Brain microvascular endothelial cell (primary cell): ENCODE measurements around the gene RCN2.

ENCODE experiments used
- DNase-seq: peaks from one replicate; pipeline ENCODE4 v3.0.0-alpha.2; 2020
- H3K27ac ChIP-seq: fragments of 250-450 bp; sonication (Bioruptor Pico); 2 replicates; pipeline ENCODE4 v1.5.1; 2020; ENCODE audit warnings: mild to moderate bottlenecking, moderate library complexity
- H3K27me3 ChIP-seq: fragments of 250-450 bp; sonication (Bioruptor Pico); replicated peaks from 2 replicates; pipeline ENCODE4 v1.5.1; 2020; ENCODE audit warnings: mild to moderate bottlenecking
- H3K36me3 ChIP-seq: fragments of 250-450 bp; sonication (Bioruptor Pico); replicated peaks from 2 replicates; pipeline ENCODE4 v1.5.1; 2020; ENCODE audit warnings: mild to moderate bottlenecking
- H3K4me3 ChIP-seq: 2 replicates; pipeline ENCODE4 v1.5.1; 2011; ENCODE audit warnings: low read depth, mild to moderate bottlenecking, control low read depth, low read length, moderate library complexity
- in situ Hi-C: cut with HindIII; loops from 2 replicates; pipeline ENCODE4 v1.10.0; 2017; ENCODE audit warnings: low sequenced_read_pairs, low pct_ligation_motif_present
- TF ChIP-seq, protein P1 (sequence below): IDR thresholded peaks from 2 replicates; pipeline ENCODE4 v1.5.1; 2011; ENCODE audit warnings: low read depth, mild to moderate bottlenecking, moderate library complexity, low read length, control low read depth, inconsistent platforms; ENCODE audit errors: missing control alignments

RCN2 gene

GRCh38 chr15:76942331-76942730 is 10.8 kb downstream of the RCN2 start:
- DNase-seq = no peak
- Histone ChIP-seq H3K27ac (no peak overlapping the region), H3K27me3 (no peaks in the 10 kb centered on the region), H3K36me3 (peaks cover 10% of the 10 kb centered on the region), H3K4me3 (no peak overlapping the region)
- in situ Hi-C loops = no loop called here
- TF ChIP-seq, protein P1, sequence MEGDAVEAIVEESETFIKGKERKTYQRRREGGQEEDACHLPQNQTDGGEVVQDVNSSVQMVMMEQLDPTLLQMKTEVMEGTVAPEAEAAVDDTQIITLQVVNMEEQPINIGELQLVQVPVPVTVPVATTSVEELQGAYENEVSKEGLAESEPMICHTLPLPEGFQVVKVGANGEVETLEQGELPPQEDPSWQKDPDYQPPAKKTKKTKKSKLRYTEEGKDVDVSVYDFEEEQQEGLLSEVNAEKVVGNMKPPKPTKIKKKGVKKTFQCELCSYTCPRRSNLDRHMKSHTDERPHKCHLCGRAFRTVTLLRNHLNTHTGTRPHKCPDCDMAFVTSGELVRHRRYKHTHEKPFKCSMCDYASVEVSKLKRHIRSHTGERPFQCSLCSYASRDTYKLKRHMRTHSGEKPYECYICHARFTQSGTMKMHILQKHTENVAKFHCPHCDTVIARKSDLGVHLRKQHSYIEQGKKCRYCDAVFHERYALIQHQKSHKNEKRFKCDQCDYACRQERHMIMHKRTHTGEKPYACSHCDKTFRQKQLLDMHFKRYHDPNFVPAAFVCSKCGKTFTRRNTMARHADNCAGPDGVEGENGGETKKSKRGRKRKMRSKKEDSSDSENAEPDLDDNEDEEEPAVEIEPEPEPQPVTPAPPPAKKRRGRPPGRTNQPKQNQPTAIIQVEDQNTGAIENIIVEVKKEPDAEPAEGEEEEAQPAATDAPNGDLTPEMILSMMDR = no peak

GRCh38 chr15:76945494-76946093 is 14.0 kb downstream of the RCN2 start:
- in situ Hi-C loops = no loop called here
- Histone ChIP-seq H3K36me3 (peaks cover 7% of the 10 kb centered on the region), H3K27me3 (no peaks in the 10 kb centered on the region), H3K27ac (no peak overlapping the region), H3K4me3 (no peak overlapping the region)
- TF ChIP-seq, protein P1 = no peak
- DNase-seq = no peak

DNA sequence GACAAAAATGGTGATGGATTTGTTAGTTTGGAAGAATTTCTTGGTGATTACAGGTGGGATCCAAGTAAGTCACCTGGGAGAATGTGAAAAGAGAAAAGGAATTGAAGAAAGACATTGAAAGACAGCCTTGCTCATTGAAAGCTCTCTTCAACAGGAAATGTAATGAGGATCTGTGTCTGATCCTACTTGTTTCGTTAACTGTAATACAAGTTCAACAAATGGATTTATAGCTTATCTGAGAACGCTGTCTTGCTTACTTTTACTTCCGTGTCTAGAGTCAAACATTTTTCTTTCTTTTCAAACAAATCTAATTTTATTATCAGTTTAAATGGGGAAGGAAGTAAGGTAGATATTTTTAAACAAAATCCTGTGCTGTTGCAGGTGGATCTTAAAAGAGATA is 15.9 kb downstream of the RCN2 start:
- DNase-seq = no peak
- TF ChIP-seq, protein P1 = no peak
- H3K27ac ChIP-seq = no peak overlapping the region
- in situ Hi-C loops = no loop called here
- H3K4me3 ChIP-seq = no peak overlapping the region
- H3K27me3 ChIP-seq = no peaks in the 10 kb centered on the region
- peaks cover 7% of the 10 kb centered on the region for H3K36me3 ChIP-seq

DNA sequence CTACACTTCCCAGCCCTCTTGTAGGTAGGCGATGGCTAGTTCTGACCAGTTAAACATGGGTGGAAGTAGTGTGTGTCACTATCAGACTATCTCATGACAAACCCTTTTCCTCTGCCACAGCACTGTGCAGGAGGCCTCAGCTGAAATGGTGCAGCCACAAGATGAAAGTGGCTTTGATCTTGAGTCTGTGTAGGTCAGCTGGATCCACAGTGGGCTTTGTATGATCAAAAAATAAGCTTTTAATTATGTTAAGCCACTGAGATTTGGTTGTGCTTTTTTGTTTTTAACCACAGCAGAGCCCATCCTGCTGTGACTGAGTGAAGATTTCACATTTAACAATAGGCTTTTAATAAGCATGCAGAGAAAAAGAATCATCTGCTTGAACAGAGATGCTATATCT is 19.7 kb downstream of the RCN2 start:
- Histone ChIP-seq H3K27ac (no peak overlapping the region), H3K4me3 (no peak overlapping the region)
- in situ Hi-C loops = no loop called here

GRCh38 chr15:76953913-76954312 is 22.4 kb downstream of the RCN2 start:
- TF ChIP-seq, protein P1 = no peak
- in situ Hi-C loops = no loop called here
- no peaks in the 10 kb centered on the region for H3K36me3 ChIP-seq
- H3K4me3 ChIP-seq = no peak overlapping the region
- H3K27ac ChIP-seq = no peak overlapping the region
- no peak for DNase-seq
- no peaks in the 10 kb centered on the region for H3K27me3 ChIP-seq

More for the DNA sequence above, 19.7 kb downstream of the RCN2 start:
- no peak for DNase-seq
- Histone ChIP-seq H3K36me3 (no peaks in the 10 kb centered on the region), H3K27me3 (no peaks in the 10 kb centered on the region)
- TF ChIP-seq, protein P1 = no peak

GRCh38 chr15:76954744-76955143 is 23.2 kb downstream of the RCN2 start:
- TF ChIP-seq, protein P1 = no peak
- Histone ChIP-seq H3K27me3 (no peaks in the 10 kb centered on the region), H3K36me3 (no peaks in the 10 kb centered on the region), H3K27ac (no peak overlapping the region), H3K4me3 (no peak overlapping the region)
- in situ Hi-C loops = no loop called here
- DNase-seq = no peak
